BE2C (cell line): ENCODE data around the gene PSORS1C1.
A peak's percentile ranks its signal among the peaks of the same experiment; 100 is the strongest.

Experiments used
- DNase-seq: peaks from one replicate; pipeline ENCODE4 v3.0.0-alpha.2; 2020
- H3K27me3 ChIP-seq: fragments of 250-450 bp; sonication (Bioruptor Pico); 2 replicates; pipeline ENCODE4 v1.5.1; 2020; ENCODE audit warnings: mild to moderate bottlenecking
- H3K36me3 ChIP-seq: fragments of 250-450 bp; sonication (Bioruptor Pico); 2 replicates; pipeline ENCODE4 v1.5.1; 2020; ENCODE audit warnings: mild to moderate bottlenecking
- H3K4me1 ChIP-seq: fragments of 250-450 bp; sonication (Bioruptor Pico); 2 replicates; pipeline ENCODE4 v1.5.1; 2020
- H3K4me3 ChIP-seq: 2 replicates; pipeline ENCODE4 v1.5.1; 2011; ENCODE audit warnings: low read depth, low read length
- H3K9me3 ChIP-seq: fragments of 250-450 bp; sonication (Bioruptor Pico); 2 replicates; pipeline ENCODE4 v1.5.1; 2020
- TF ChIP-seq, protein P1 (sequence below): IDR thresholded peaks from 2 replicates; pipeline ENCODE4 v1.5.1; 2012; ENCODE audit warnings: mild to moderate bottlenecking, low read depth, low read length

The PSORS1C1 gene

DNA sequence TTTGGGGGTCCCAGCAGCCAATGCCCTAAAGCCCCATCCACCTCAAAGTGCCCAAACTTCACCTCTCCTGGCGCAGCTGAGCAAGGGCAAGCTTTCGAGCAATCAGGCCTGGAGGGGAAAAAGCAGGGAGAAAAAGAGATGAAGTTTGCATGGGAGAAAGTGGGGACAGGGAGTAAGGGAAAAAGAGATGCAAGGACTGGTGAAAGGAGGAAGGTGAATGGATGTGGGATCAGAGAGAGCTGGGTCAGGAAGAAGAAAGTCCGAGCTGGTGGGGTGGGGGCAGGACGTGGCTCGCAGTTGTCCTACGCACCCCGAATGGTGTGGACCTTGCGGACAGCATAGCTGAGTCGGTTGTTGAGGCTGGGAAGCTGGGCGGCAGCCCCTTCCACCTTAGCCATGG, 30.8 kb downstream of the PSORS1C1 start:
- no peak overlapping the region for H3K4me3 ChIP-seq
- no peaks in the 10 kb centered on the region for H3K4me1 ChIP-seq
- H3K9me3 ChIP-seq: no peaks in the 10 kb centered on the region
- no peak for DNase-seq
- TF ChIP-seq, protein P1, sequence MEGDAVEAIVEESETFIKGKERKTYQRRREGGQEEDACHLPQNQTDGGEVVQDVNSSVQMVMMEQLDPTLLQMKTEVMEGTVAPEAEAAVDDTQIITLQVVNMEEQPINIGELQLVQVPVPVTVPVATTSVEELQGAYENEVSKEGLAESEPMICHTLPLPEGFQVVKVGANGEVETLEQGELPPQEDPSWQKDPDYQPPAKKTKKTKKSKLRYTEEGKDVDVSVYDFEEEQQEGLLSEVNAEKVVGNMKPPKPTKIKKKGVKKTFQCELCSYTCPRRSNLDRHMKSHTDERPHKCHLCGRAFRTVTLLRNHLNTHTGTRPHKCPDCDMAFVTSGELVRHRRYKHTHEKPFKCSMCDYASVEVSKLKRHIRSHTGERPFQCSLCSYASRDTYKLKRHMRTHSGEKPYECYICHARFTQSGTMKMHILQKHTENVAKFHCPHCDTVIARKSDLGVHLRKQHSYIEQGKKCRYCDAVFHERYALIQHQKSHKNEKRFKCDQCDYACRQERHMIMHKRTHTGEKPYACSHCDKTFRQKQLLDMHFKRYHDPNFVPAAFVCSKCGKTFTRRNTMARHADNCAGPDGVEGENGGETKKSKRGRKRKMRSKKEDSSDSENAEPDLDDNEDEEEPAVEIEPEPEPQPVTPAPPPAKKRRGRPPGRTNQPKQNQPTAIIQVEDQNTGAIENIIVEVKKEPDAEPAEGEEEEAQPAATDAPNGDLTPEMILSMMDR: no peak
- H3K27me3 ChIP-seq: no peaks in the 10 kb centered on the region
- H3K36me3 ChIP-seq: no peaks in the 10 kb centered on the region

DNA sequence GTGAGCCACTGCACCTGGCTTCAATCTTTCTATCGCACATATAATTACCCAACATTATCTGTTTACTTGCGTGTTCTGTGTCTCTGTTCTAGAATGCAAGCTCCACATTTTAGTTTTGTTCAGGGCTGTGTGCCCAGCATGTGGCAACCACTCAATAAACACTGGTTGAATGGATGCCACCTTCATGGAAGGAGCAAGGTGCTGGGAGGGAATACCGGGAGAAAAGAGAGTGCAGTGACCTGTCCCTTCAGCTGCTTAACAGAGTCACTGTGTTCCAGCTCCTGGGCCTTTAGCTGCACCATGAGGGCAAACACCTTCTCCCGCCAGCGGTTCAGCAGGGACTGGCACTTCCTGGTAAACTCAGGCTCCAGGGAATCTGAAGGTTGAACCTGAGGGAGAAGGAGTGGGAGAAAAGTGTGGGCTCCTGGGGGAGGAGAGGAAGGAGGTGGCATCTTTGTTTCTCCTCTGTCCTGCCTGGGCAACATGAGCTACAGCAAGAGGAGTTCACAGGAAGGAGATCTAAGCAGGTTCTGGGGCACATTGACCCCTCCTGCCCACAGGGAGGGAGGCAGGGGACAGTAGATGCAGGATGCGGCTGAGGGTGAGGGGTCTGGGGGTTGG, 35.3 kb downstream of the PSORS1C1 start:
- H3K4me1 ChIP-seq: no peaks in the 10 kb centered on the region
- H3K27me3 ChIP-seq: no peaks in the 10 kb centered on the region
- DNase-seq: no peak
- H3K36me3 ChIP-seq: no peaks in the 10 kb centered on the region
- H3K4me3 ChIP-seq: no peak overlapping the region
- TF ChIP-seq, protein P1: no peak
- no peaks in the 10 kb centered on the region for H3K9me3 ChIP-seq

DNA sequence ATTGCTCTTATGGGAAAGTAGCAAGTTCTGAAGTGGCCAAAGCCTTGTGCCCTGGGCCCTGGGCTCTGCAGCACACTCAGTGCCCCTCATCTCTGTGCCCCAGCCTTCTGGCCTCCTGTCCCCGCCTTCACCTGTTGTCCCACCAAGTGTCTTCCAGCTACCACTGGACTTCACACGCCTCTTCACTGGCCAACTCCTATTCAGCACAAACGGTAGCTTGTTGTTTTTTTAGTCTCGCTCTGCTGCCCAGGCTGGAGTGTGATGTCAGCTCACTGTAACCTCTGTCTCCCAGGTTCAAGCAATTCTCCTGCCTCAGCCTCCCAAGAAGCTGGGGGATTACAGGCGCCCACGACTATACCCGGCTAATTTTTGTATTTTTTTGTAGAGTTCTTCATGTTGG, 38.2 kb downstream of the PSORS1C1 start:
- H3K9me3 ChIP-seq: no peaks in the 10 kb centered on the region
- no peak overlapping the region for H3K4me3 ChIP-seq
- DNase-seq: no peak
- H3K27me3 ChIP-seq: no peaks in the 10 kb centered on the region
- H3K36me3 ChIP-seq: no peaks in the 10 kb centered on the region
- TF ChIP-seq, protein P1: no peak
- peaks cover 2% of the 10 kb centered on the region; the same call in 1 of the 2 replicates for H3K4me1 ChIP-seq

DNA sequence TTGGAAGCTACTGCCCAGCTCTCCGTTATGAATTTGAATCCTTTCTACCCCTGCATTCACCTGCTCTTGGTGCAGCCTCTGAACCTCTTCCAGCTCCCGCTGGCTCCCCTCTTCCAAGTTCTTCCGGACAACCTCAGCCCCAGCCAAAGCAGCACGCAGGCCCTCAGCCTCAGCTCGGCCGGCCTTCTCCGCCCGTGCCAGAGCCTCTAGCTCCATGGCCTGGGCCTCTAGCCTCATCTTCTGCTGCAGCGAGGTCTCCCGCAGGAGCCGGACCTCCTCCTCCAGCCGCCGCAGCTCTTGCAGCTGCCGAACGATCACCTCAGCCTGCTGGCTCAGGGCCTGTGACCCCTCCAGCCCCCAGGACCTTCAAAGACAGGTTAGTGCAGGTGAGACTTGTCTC, 39.8 kb downstream of the PSORS1C1 start:
- no peak for DNase-seq
- Histone ChIP-seq H3K27me3 (no peaks in the 10 kb centered on the region), H3K4me3 (no peak overlapping the region), H3K4me1 (peaks cover 2% of the 10 kb centered on the region; the same call in 1 of the 2 replicates), H3K36me3 (no peaks in the 10 kb centered on the region), H3K9me3 (no peaks in the 10 kb centered on the region)
- TF ChIP-seq, protein P1: no peak

DNA sequence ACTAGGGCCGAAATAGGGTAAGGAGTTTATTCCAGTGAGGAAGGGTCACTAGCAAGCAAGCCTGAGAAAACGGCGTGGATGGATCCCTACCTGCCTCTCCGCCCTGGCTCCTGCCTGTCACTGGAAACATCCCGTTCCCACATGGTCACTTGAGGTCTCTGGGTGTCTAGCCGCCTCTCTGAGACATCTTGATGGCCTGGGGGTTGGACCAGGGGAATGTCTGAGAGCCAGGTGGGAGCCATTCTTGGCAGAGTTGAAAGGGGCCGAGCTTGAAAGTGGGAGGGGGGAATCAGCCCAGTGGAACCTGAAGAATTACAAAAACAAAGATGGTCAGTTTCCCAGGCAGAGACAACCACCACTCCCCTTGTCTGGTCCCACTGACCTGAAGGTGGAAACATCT, 42.0 kb downstream of the PSORS1C1 start:
- no peak overlapping the region for H3K4me3 ChIP-seq
- peaks cover 2% of the 10 kb centered on the region; the same call in 1 of the 2 replicates for H3K4me1 ChIP-seq
- no peaks in the 10 kb centered on the region for H3K27me3 ChIP-seq
- no peak for DNase-seq
- no peaks in the 10 kb centered on the region for H3K9me3 ChIP-seq
- no peaks in the 10 kb centered on the region for H3K36me3 ChIP-seq
- TF ChIP-seq, protein P1: no peak

DNA sequence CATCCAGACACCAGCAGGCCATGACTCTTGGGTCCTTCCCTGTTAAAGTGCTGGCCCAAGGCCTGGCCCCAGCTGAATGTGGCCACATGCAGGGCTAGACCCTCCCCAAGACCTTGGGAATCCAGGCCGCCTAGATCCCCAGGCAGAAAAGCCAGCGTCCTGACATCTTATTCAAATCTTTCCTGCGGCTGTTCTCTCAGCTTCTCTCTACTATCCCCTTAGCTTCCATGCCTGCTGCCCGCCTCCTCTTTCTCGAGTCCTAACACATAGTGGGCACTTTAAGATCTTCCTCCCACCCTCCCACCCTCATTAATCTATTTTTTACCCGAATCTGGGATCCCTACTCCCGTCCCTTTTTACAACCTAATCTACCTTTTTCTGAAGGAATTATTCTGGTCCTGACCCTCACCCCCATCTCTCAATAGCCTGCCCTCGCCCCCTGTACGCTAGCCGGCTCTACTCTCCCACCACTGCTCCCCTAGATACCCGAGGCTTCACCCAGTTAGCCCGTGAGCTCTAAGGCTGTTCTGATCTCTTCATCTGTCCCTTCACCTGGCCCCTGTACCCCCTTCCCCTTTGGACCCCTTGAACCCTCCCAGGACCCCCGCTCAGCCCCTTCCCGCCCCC, 43.0 kb downstream of the PSORS1C1 start, which contains the start of gene CCHCR1:
Gene CCHCR1 (minus strand): TSS at position 290 of the 627 bp plus-strand sequence. CDS start 202 bp downstream, at position 88.
- Histone ChIP-seq H3K27me3 (no peaks in the 10 kb centered on the region), H3K9me3 (no peaks in the 10 kb centered on the region), H3K4me3 (peak within 1 kb of the TSS; percentile 86), H3K36me3 (peaks cover 6% of the 10 kb centered on the region), H3K4me1 (peaks cover 2% of the 10 kb centered on the region; the same call in 1 of the 2 replicates)
- TF ChIP-seq, protein P1: no peak
- DNase-seq: no peak
